MM.1S (cell line): ENCODE results near the gene GRIK4.

ENCODE experiments used
- EZH2phosphoT487 ChIP-seq: fragments of 300-600 bp; sonication (generic); IDR thresholded peaks from 2 replicates; pipeline ENCODE4 v1.6.1; 2018; ENCODE audit warnings: antibody characterized with exemption, low read length
- TF ChIP-seq, protein P1 (sequence below): fragments of 300-600 bp; sonication (generic); IDR thresholded peaks from 2 replicates; pipeline ENCODE4 v1.5.1; 2016; ENCODE audit warnings: antibody characterized with exemption, low read length, mixed read lengths

DNA sequence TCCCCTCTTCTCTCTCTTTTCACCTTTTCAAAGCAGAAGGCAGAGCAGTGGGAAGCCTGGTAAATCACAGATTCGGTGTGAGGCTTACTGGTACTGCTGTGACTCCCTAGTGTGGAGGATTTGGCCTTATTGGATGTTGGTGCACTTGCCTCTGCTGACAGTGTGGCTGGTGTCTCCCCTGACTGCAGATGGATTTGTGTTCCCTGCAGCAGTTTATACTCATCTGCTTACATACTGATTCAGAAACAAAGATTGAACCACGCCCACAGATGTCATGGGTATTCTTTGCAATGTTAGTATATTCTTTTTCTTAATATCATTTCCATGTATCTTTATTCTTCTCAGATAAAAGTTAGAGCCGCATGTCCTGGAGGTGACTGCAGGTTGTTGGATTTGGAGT, 26.8 kb upstream of the GRIK4 start:
- TF ChIP-seq, protein P1, sequence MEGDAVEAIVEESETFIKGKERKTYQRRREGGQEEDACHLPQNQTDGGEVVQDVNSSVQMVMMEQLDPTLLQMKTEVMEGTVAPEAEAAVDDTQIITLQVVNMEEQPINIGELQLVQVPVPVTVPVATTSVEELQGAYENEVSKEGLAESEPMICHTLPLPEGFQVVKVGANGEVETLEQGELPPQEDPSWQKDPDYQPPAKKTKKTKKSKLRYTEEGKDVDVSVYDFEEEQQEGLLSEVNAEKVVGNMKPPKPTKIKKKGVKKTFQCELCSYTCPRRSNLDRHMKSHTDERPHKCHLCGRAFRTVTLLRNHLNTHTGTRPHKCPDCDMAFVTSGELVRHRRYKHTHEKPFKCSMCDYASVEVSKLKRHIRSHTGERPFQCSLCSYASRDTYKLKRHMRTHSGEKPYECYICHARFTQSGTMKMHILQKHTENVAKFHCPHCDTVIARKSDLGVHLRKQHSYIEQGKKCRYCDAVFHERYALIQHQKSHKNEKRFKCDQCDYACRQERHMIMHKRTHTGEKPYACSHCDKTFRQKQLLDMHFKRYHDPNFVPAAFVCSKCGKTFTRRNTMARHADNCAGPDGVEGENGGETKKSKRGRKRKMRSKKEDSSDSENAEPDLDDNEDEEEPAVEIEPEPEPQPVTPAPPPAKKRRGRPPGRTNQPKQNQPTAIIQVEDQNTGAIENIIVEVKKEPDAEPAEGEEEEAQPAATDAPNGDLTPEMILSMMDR = no peak
- TF ChIP-seq EZH2phosphoT487 = no peak
